Activated CD4-positive, alpha-beta T cell treated with anti-CD3 and anti-CD28 coated beads, Interleukin-2, Interleukin-6, amounts not matched to agents 100 ng/mL and 50 ng/mL, durations not matched to agents 16 hours and 8 hours (primary cell): ENCODE results near the gene CD300LG.
A peak's percentile ranks its signal among the peaks of the same experiment; 100 is the strongest.
"Not testable (repeated sequence)": the region's sequence is repeated elsewhere in the genome, so short reads cannot be mapped to it uniquely, and the experiment has no call there.

ENCODE experiments used
- DNase-seq: peaks from one replicate; pipeline ENCODE4 v3.0.0-alpha.2; 2020

The CD300LG gene

GRCh38 chr17:43880420-43880991 is 33.5 kb downstream of the CD300LG start:
- peak; percentile 60 for DNase-seq

- DNase-seq: no peak
Measured at GRCh38 chr17:43881181-43881580, 34.2 kb downstream of the CD300LG start.

- DNase-seq: no peak
Measured at GRCh38 chr17:43881758-43882505, 35.0 kb downstream of the CD300LG start.

- DNase-seq: no peak
Measured at GRCh38 chr17:43882761-43883415, 35.9 kb downstream of the CD300LG start.

GRCh38 chr17:43888548-43888947 is 41.6 kb downstream of the CD300LG start:
- no peak for DNase-seq

GRCh38 chr17:43890240-43890639 is 43.3 kb downstream of the CD300LG start:
- DNase-seq: no peak

- no peak for DNase-seq
Measured at GRCh38 chr17:43891851-43892646, 45.1 kb downstream of the CD300LG start.

- DNase-seq: no peak
Measured at GRCh38 chr17:43892647-43892952, 45.6 kb downstream of the CD300LG start.

GRCh38 chr17:43894494-43894893 is 47.5 kb downstream of the CD300LG start:
- DNase-seq: not testable (repeated sequence)

- DNase-seq: no peak
Measured at GRCh38 chr17:43897831-43898230, 50.9 kb downstream of the CD300LG start.

GRCh38 chr17:43898446-43898845 is 51.5 kb downstream of the CD300LG start:
- no peak for DNase-seq

- peak; percentile 87 for DNase-seq
Measured at GRCh38 chr17:43900183-43900857, 53.3 kb downstream of the CD300LG start.

- no peak for DNase-seq
Measured at GRCh38 chr17:43900858-43901754, 54.1 kb downstream of the CD300LG start.

- no peak for DNase-seq
Measured at GRCh38 chr17:43901861-43902589, 55.0 kb downstream of the CD300LG start.

- DNase-seq: no peak
Measured at GRCh38 chr17:43905400-43905984, 58.5 kb downstream of the CD300LG start.

GRCh38 chr17:43905985-43906852 is 59.2 kb downstream of the CD300LG start:
- no peak for DNase-seq

- no peak for DNase-seq
Measured at GRCh38 chr17:43906951-43907424, 60.0 kb downstream of the CD300LG start.

- DNase-seq: peak; percentile 33
Measured at GRCh38 chr17:43907425-43907981, 60.5 kb downstream of the CD300LG start, which contains the start of gene MPP2. MPP2 (minus strand) TSS chr17:43907536; CDS start chr17:43904460, 3,076 bp downstream.
